ENCODE results near the gene INPP1.
A peak's percentile ranks its signal among the peaks of the same experiment; 100 is the strongest.
"Not testable (repeated sequence)": the region's sequence is repeated elsewhere in the genome, so short reads cannot be mapped to it uniquely, and the experiment has no call there.

Gene INPP1, protein sequence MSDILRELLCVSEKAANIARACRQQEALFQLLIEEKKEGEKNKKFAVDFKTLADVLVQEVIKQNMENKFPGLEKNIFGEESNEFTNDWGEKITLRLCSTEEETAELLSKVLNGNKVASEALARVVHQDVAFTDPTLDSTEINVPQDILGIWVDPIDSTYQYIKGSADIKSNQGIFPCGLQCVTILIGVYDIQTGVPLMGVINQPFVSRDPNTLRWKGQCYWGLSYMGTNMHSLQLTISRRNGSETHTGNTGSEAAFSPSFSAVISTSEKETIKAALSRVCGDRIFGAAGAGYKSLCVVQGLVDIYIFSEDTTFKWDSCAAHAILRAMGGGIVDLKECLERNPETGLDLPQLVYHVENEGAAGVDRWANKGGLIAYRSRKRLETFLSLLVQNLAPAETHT

DNA sequence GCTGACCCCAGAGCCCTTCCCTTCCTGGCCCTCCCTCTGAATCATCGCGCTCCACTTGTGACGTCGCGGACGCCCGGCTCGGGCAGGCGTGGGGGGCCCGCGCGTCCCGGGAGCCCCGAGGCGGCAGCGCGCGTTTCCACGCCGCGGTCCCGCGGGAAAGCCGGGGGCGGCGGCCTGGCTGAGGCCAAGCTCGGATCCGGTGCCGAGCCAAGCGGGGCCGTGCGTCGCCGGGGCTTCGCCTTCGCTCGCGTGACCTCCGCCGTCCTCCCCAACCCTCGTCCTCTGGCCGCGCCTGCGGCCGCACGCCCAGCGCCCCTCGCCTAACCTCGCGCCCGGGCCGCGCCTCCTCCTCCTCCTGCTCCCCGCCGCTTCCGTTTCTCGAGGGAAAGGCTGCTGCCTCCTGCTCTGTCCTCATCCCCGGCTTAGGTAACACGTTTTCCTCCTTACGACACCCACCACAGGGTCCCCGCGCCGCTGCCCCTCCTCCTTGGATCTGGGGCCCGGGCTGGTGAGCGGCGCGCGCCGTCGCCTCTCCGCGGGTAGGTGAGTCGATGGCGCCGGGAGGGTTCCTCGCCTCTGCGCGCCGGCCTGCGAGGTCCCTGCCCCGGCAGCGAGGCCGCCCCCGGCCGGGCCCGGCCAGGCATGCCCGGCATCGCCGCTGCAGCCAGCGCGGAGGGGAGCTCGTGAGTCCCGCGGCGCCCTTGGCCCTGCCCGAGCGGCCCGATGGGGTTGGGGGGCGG, at the start of gene INPP1:
Gene INPP1 (plus strand): TSS at position 54 of the 740 bp plus-strand sequence. CDS start 16,514 bp downstream, outside the sequence.
- peak; percentile 39 for DNase-seq

DNA sequence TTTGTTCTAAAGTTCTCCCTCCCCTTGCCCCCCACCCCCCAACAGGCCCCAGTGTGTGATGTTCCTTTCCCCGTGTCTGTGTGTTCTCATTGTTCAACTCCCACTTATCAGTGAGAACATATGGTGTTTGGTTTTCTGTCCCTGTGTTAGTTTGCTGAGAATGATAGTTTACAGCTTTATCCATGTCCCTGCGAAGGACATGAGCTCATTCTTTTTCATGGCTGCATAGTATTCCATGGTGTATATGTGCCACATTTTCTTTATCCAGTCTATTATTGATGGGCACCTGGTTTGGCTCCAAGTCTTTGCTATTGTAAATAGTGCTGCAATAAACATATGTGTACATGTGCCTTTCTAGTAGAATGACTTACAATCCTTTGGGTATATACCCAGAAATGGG, 45.5 kb upstream of the INPP1 start:
- DNase-seq: not testable (repeated sequence)

DNA sequence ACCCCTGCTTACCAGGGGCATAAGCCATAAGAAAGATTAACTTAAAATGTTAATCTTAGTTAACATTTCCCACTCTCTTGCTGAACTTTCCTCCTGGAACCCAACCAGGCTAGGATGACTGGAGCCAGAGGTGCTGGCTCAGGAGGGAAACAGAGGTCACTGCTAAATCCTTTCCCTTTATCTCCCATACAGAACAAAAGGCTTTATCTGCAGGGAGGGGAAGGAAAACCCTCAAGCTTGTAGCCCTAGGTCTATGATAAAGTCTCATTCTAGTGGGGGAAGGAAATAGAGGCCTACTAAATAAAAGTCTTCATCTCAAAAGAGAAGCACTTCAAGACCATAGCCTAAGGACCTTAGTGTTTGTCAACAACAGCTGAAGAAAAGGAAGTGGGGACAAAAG, 42.4 kb upstream of the INPP1 start:
- no peak for DNase-seq

DNA sequence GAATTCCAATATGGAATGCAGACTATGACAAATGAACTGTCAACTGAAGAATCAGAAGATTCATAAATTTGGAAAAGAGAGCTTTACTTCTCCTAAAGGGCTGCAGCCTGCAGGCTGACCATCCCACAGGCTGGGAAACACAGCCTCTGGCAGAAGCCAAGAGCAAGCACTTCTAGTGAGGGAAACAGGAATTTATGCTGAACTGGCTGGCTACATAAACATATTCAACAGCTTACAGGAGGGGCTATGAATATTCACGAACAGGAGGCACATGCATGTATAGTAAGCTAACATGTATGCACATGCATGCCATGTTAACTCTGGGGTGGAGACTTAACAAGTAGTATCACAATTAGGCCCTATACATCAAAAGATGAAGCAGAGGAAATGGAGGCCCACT, 41.3 kb upstream of the INPP1 start:
- no peak for DNase-seq

DNA sequence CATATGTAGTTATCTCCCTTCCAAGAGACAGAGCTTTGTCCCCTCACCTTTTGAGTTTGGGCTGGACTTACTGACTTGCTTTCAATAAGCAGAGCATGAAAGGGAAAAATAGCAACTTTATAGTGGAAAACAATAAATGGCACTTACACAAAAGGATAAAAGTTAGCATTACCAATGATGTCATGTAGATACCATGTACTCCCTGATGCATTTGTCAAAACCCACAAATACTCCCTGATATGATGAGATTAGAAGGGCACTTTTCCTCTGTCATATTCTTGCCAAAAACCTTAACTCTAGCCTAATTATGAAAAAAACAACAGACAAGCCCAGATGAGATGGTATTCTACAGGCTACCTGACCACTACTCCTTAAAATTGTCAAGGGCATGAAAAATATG, 39.7 kb upstream of the INPP1 start:
- DNase-seq: no peak

DNA sequence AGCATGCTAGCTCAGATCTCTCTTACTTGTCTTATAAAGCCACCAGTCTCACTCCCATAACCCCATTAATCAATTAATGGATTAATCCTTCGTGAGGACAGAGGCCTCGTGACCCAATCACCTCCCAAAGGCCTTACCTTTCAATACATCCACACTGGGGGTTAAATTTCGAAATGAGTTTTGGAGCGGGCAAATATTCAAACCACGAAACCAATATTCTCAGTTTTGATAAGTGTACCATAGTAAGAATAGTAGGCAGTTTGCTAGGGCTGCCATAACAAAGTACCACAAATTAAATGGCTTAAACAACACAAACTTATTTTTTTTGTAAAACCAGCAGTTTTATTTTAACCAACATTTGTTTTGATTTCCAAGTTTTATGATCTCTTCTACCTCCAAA, 39.0 kb upstream of the INPP1 start:
- no peak for DNase-seq

DNA sequence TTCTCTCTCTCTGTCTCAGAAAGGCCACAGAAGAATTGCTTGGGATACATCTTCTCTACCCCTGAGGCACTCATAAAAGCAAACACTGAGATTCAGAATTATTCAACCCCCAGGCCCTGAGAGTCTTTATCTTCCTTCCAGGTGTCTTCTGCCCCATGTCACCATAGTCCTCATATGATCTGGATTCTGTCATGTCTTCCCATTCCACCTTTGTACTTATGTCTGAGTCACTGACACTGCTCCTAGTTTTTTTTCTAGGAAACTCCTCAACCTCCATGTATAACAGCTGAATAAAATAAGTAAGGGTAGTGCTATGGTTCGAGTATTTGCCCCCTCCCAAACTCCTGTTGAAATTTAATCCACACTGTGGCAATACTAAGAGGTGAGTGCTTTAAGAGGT, 35.4 kb upstream of the INPP1 start:
- no peak for DNase-seq

DNA sequence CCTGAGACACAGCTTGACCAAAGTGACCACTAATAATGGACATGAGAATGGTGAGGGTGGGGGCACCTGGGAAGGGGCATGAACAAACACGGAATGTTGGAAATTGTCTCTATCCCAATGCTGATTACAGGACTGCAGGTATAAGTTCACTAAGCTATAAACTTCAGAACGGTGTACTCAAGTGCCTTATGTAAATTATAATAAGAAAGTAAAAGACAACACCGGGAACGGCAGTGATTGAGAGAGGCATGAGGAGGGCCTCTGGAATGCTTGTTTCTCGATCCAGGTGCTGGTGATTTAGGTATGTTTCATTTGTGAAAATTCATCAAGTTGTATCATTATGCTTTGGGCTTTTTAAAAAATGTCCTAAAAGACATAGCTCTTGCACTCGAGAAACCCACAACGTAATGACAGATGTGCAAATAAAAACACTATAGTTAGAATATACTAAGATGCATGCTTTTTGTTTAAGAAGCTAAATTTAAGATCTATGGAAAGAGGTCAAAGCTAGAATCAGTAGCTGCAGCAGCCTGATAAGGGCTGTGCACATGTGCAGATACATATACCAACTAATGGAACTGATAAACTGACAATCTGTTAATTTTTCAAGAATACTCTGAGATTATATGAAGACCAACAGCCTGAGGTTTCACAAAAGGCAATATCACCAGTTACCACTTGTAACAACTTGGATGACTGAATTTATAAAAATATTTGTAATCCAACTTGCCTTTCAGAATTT, 31.3 kb upstream of the INPP1 start:
- DNase-seq: no peak

DNA sequence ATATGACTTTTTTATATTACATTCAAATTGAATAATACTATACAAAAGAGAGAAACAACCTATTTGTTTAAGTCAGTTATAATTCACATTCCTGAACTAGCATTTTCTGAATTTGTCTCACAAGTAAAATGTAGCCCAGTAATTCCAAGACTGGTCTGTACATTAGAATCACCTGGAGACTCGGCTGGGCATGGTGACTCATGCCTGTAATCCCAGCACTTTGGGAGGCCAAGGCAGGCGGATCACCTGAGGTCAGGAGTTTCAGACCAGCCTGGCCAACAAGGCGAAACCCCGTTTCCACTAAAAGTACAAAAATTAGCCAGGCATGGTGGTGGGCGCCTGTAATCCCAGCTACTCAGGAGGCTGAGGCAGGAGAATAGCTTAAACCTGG, 30.8 kb upstream of the INPP1 start:
- DNase-seq: not testable (repeated sequence)

DNA sequence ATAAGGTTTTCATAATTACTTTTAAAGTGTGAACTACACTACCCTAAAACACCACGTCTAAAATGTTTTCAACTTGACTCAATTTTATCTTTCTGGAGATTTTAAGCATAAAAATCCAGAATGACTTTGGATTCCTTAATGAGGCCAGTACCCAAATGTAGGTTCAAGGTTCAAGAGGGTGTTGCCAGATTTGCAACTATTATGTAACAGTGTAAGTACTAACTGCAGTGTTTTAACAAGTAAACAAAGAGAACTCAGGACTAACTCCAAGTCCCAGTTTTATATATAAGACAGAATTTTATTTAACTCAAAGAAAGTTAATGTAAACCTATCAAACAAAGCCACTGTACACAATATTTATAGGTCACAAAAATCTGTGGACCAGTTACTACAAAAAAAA, 29.5 kb upstream of the INPP1 start:
- DNase-seq: no peak

DNA sequence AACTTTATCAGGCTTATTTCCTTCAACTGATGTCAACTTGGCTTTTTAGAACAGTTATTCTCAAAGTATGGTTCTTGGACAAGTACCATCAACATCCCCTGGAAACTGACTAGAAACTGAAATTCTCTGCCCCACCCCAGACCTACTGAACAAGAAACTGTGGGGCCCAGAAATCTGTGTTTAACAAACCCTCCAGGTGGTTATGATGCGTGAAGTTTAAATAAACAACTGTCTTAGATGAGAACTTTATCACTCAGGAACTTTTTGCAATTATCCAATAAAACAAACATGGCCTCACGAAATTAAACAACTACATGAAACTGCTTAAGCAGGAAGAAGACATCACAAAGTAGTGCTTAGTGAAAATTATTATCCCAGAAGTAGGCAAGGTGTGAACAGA, 28.1 kb upstream of the INPP1 start:
- no peak for DNase-seq

DNA sequence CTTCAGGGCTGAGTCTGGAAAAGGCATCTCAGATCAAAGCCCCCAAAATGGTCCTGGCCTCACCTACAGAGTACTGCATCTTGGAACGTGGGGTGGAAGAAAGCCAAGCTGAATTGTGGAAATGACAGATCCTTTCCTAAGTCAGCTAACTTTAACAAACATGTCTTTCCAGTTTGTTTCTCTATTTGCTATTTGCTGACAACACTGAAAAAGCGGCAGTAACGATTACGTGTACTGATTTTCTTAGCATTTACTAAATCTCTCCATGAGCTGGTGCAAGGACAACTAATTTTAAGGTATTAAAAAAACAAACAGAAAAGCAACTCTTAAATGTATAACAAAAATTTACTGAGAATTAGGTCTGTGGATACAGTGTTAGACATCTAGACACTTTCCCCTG, 24.9 kb upstream of the INPP1 start:
- DNase-seq: no peak

DNA sequence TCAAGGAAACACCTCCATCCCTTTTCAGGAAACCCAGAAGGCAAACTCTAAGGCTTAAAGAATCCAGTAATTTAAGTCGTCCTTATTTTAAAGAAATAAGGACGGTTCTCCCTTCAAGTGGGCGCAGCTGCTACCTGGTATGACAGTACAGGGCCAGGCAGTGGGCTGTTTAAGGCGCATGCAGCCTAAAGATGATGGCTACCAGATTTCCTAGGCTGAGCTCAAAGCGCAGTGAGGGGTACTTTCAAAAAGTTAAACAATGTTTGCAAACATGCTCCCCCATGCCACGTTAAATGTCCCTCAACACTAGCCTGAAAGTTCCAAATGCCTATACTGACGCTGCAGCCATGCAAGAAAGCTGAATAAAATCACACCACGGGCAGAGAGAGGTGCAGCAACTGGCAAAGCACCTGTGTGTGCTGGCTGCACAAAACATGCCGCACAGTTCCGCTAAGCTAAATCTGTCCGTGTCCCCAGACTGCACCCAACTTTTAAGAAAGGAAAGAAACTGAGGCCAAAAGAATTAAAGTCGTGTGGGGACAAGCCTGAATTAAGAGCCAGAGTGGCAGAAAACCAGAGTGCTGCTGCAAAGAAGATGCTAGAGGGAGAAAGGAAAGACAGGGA, 24.3 kb upstream of the INPP1 start:
- no peak for DNase-seq

DNA sequence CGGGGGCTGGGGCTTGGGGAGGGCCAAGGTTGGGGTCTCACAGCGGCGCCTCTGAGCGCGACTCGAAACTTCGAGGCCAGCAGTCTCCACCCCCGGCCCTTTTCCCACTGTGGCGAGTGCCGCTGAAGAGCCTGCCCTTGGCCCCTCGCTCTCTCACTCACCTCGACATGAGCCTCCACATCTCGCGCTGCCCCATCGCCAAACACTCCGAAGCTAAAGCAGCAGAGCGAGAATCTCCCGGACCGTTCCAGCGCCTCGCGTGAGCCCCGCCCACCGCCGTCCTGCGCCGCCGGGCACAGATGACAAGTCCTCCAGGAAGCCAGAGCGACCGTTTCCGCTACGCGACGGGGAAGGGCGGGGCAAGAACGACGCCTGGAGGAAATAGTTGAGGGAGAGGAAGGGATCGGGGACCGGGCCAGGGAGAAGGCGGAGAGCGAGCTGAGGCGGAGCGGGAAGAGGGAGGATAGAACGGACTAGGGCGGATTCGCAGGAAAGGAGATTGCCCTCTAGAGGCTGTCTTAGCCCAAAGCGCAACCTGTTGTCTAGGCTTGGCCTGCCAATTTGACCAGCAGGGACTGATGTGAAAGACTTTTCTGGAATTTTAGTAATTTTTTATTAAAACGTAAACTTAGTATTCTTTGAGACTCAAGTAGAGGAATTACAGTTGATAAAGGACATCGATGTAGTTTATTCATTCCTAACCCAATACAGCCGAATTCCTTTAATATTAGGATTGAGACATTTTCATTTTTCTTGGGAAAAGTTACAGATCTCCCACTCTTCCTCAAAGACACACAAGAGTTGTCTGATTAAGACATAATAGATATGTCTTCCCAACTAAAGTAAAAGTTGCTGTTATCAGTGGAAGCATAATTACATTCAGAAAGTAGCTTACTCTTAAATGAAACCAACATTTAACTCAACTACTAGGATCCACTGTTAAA, 23.6 kb upstream of the INPP1 start, which contains the start of gene HIBCH:
Gene HIBCH (minus strand): TSS at position 272 of the 944 bp plus-strand sequence. CDS start 76 bp downstream, at position 196.
- DNase-seq: peak; percentile 95

DNA sequence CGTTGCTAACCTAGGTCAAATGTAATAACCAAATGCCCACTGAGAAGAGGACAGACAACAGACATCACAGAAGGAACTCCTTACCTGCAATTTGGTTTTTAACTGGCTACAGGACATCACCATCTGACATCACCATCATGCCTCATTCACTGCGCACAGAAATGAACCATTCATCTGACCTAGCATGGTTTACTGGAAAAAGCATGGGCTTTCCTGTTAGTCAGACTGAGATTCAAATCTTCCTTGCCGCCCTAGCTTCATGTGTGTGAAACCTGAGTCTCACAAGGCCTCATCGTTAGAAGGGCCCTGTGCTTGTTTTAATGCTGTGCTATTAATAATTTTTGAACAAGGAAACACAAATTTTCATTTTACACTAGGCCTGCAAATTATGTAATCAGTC, 22.7 kb upstream of the INPP1 start:
- no peak for DNase-seq

DNA sequence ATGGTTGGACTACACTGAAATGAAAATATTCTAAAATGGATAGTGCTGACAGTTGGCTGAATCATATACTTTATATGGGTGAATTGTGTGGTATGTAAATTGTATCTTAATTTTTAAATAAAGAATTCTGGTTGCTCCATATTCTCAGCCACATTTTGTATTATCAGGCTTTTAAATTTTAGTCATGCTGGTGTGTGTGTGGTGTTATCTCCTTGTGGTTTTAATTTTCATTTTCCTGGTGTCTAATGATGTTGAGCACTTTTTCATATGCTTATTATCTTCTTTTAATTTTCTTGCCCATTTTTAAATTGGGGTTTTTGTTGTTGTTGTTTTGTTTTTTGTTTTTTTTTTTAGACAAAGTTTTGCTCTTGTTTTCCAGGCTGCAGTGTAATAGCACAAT, 20.0 kb upstream of the INPP1 start:
- DNase-seq: no peak

DNA sequence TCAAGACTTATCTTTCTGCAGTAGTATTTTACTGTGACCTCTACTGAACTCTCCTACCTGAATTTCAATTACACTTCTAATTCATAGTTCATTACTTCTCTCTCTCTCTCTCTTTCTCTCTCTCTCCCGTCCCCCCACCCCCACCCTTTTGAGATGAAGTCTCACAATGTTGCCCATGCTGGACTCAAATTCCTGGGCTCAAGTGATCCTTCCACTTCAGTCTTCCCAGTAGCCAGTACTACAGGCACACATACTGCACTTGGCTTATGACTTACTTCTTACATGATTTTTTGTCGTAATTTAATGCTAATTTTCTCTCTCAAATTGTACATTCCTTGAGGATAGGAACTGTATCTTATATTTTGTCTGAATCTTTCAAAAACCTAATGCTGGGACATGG, 17.8 kb upstream of the INPP1 start:
- no peak for DNase-seq

DNA sequence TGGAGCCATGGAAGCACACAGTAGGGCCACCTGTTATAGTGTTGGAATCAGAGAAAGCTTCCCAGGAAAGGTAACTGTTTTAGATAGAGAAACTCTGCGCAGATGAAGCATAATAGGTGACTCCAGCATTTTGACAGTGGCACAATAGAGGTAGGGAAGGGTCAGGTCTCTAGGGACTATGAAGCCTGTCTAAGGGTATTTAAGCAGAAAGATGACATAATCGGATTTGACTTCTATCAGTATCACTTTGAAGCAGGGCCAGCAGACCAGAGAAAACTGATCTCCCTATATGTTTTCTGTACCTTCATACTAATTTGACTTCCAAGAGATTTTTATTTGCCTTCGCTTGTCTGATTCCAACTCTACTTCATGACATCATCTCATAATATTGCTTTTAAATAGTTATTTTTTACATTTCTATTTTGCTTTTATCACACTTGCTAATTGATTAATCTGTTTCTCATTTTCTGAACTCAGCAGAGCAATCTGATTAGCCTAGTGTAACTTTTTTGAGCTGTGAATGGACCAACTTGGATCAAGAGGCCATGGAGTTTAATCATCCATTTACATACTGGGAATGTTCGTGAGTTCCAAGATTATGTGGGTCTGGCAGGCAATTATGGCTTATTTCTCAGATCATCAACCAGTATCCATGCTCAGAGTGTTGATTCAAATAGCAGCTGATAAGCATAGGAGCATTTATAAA, 15.4 kb upstream of the INPP1 start:
- DNase-seq: no peak

DNA sequence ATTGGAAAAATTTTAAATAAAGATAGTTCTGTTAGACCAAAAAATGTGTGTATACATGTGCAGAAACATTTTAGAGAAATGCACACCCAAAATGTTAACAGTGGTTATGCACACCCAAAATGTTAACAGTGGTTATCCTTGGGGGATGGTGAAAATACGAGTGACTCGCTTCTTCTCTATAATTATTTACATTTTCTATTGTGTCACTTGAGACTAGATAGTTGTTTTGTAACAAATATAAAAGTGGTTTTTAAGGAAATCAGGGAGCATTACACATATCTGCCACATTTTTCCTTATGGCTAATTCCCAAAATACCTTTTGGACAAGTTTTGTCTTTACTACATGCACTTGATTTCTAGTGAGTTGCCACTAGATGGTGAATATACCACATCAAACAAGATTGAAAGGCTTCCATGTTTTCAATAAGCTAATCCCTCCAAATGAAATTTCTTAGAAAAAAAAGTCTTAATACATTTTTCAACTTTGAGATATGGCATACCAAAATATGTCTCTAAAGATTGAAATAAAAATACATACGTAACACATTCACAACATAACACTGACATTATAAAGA, 14.7 kb upstream of the INPP1 start:
- DNase-seq: no peak

DNA sequence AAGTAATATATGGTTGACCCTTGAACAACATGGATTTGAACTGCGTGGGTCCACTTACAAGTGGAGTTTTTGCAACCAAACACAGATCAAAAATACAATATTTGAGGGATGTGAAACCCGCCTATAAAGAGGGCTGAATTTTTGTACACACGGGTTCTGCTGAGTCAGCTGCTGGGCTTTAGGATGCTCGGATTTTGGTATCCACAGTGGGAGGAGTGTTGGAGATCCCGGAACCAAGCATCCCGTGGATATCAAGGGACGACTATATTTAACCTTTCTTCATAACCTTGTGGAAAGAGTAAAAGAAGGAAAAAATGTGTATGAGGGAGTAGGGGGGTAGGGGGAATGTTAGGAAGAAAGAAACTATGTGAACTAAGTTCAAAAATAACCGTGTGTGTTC, 10.0 kb upstream of the INPP1 start:
- no peak for DNase-seq

DNA sequence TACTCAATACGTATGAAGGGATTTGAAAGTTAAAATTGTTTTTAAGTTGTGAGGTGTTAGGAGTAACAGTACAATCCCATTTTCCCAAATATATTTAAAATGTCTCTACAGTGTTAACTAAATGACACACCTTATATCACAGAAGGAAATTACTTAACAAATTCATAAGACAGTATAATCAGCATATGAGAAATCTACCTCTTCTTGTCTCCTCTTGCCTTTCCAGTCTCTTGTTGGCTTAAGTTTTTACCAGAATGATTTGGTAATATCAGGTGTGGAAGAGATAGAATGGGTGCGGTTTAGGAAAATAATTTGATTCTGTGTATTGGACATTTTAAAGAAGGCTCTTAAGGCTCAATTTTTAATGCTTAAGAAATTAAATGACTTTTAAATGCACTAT, 9.5 kb upstream of the INPP1 start:
- DNase-seq: no peak

Measured in SIG-M5 (cell line).